ENCODE measurements around the gene VPS37B.

The VPS37B gene

GRCh38 chr12:122935318-122935717 is 39.4 kb upstream of the VPS37B start:
- no peak for DNase-seq (ENCODE audit: low read depth)
- H3K4me3 ChIP-seq (replicated peaks; ENCODE audit: low read depth, low read length) = no peak overlapping the region
- TF ChIP-seq CTCF (IDR thresholded peaks at IDR 0.05; ENCODE audit: low read length, missing control alignments) = no peak

GRCh38 chr12:122934722-122935121 is 38.8 kb upstream of the VPS37B start:
- no peak for TF ChIP-seq CTCF (IDR thresholded peaks at IDR 0.05; ENCODE audit: low read length, missing control alignments)
- no peak overlapping the region for H3K4me3 ChIP-seq (replicated peaks; ENCODE audit: low read depth, low read length)
- no peak for DNase-seq (ENCODE audit: low read depth)

GRCh38 chr12:122932207-122932606 is 36.3 kb upstream of the VPS37B start:
- no peak overlapping the region for H3K4me3 ChIP-seq (replicated peaks; ENCODE audit: low read depth, low read length)
- no peak for TF ChIP-seq CTCF (IDR thresholded peaks at IDR 0.05; ENCODE audit: low read length, missing control alignments)
- no peak for DNase-seq (ENCODE audit: low read depth)

GRCh38 chr12:122929812-122930211 is 33.9 kb upstream of the VPS37B start:
- TF ChIP-seq CTCF (IDR thresholded peaks at IDR 0.05; ENCODE audit: low read length, missing control alignments) = no peak
- no peak for DNase-seq (ENCODE audit: low read depth)

GRCh38 chr12:122929148-122929538 is 33.2 kb upstream of the VPS37B start:
- no peak for DNase-seq (ENCODE audit: low read depth)
- H3K4me3 ChIP-seq (replicated peaks; ENCODE audit: low read depth, low read length) = no peak overlapping the region
- no peak for TF ChIP-seq CTCF (IDR thresholded peaks at IDR 0.05; ENCODE audit: low read length, missing control alignments)

More at GRCh38 chr12:122929812-122930211, 33.9 kb upstream of the VPS37B start:
- H3K4me3 ChIP-seq (replicated peaks; ENCODE audit: low read depth, low read length) = no peak overlapping the region

- no peak overlapping the region for H3K4me3 ChIP-seq (replicated peaks; ENCODE audit: low read depth, low read length)
- no peak for DNase-seq (ENCODE audit: low read depth)
- no peak for TF ChIP-seq CTCF (IDR thresholded peaks at IDR 0.05; ENCODE audit: low read length, missing control alignments)
Observed at GRCh38 chr12:122928404-122929147, 32.7 kb upstream of the VPS37B start.
